T follicular helper cell (primary cell): ENCODE results near the gene MARCO.
"Not testable (repeated sequence)": the region's sequence is repeated elsewhere in the genome, so short reads cannot be mapped to it uniquely, and the experiment has no call there.

Experiments used
- DNase-seq: peaks from one replicate; pipeline ENCODE4 v3.0.0-alpha.2; 2020; ENCODE audit warnings: low read depth

MARCO gene

DNA sequence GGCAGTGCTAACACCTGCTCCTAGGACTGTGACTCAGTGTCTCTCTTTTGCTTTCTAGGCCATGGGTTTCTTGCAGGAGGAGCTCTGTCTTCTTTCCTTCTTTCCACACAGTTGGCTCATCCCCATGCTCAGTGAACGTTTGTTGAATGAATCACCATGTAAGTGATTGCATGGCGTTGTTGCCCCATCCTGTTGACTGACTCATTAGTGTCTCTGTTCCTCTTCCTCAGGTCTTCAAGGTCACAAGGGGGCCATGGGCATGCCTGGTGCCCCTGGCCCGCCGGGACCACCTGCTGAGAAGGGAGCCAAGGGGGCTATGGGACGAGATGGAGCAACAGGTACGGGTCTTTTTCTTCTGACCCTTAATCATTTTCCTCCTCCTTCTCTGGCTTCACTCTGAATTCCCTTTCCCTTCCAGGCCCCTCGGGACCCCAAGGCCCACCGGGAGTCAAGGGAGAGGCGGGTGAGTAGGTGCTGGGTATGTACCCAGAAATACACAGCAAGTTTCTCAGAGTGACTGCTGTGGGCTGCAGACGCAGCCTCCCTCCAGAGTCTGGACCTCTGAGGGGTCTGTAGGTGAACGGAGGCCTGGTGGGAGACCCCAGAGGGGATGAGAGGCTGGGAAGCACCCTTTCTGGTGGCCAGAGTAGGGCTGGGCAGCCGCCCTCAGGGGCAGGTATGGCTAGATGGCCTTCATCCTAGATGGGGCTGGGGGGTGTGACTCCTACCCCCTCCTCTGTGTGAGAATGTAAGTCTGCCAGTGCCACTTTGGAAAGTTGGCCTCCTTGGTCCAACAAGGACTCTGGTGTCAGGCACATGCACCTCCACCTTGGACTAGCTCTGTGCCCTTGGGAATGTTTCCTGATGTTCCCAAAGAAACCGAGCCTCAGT lies 32.4 kb downstream of the MARCO start:
- DNase-seq = no peak

DNA sequence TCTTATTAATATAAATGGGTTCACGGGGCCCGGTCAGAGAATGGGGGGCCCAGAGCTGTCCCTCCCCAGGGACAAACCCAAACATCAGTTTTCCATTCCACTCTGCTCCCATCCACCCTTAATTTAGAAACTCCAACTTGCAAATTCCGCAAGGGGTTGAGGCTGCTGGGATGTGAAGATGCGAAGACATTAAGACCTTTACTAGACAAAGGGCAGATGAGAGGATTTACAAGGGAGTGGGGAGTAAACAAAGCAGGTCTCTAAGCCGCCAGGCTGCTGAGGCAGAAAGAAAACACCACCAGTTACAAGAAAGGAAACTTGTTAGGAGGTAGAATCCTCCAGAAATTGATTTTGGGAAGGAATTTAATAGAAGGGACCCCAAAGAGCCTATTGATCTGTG lies 33.1 kb downstream of the MARCO start:
- DNase-seq = no peak

DNA sequence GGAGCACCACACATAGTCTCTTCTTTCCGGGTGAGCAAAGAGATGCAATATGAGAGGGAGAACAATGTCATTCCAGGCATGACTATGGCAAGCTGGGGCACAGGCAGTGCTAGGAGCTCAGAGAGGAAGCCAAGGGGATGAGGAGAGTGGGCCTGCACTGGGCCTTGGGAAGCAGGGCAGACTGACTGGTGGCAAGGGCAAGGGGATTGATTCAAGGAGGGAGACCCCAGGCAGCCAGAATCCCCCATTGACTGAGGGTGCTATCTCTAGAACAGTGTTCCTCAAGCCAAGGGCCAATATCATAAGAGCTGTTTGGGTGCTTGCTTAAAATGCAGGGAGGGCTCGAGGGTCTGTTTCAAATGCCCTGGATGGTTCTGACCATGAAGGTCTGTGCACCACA lies 36.1 kb downstream of the MARCO start:
- DNase-seq = no peak

DNA sequence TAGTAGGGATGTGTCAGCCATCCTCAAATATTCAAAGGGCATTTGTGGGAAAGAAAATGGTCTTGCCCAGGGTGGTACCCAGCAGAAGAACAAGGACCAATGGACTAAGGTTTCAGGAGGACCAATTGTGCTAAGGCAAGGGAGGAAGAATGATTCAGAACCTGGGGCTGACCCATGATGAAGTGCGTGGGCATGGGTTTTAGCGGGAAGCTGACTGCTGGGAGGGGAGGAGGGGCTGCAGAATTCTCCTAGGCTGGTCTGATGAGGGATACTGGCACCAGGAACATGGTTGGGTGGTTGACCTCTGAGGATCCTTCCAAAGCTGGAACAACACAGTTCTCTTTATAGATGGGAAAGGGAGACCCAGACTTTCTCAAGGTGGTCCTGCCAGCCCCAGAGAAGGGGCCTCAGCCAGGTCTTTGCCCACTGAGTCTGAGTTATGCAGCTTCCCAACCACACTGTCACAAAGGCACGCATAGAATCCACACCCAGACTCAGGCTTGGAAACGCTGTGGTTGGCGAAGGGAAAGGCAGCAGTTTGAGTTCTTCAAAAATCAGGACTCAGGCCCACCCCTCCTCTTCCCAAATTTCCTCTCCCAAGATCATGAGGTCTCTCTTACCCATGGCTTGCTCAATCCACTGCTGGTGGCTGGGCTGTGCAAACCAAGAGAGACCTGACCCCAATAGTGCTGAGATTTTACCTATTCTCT lies 37.3 kb downstream of the MARCO start:
- DNase-seq = no peak

DNA sequence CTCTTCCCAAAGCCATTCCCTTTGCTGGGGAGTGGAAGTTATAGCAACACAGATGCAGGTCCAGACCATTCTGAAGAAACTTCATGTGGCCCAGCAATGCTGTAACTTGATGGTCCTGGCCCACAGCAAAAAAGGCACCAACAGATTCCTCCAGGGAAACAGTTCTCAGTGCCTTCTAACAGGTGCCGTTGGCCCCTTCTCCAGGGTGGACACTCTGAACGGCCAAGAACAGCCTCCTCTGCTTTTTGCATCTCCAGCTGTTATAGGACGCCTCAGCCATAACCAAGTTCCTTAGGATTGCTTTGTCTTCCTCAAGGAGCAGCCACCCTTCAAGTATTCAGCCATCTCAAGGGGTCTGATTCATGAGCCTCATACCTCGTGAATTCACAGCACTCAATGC lies 38.0 kb downstream of the MARCO start:
- DNase-seq = no peak

DNA sequence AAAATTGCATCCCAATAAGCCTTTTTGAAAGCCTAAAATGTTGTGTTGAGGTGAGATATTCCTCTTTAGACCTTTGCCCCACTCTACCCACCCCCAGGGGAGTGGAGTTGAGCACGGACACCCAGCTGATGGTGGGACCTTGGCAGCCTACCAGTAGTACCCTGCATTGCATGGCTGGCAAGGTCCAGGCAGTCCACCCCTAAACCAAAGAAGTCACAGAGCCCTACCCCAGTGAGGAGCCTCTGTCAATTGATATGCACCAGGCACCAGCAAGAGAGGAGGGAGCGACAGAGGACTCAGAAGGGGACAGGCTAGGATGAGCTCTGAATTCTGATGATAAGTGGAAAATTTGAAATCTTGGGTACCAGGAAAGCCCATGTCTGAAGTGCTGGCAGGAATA lies 38.6 kb downstream of the MARCO start:
- DNase-seq = no peak

DNA sequence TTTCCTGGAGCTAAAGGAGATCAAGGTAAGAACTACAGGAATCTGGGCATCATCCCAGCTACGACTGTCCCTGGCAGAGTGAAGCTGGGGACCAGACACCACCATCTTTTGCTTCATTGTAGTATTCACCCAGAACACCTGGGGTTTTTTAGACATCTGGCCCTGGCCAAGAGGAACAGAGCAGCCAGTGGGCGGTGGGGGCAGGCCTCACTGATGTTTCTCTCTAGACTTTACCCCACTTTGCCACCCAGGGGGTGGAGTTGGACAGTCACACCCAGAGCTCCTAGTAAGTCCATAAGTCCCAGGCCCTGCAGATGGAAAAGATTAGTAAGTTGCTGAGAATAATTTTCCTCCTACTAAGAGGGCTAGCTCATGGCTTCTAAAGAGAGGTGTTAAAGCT lies 39.6 kb downstream of the MARCO start:
- DNase-seq = no peak

DNA sequence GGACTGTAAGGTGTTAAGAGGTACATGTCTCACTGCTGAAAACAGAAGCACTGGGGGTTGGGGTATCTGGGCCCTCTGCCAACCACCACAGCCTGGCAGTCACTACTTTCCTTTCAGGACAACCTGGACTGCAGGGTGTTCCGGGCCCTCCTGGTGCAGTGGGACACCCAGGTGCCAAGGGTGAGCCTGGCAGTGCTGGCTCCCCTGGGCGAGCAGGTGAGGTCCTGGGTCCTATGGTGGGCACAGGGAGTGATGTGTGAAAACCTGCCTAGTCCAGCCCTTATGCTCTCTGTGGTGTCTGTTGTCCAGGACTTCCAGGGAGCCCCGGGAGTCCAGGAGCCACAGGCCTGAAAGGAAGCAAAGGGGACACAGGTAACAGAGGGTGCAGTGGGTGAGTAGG lies 40.0 kb downstream of the MARCO start:
- no peak for DNase-seq

DNA sequence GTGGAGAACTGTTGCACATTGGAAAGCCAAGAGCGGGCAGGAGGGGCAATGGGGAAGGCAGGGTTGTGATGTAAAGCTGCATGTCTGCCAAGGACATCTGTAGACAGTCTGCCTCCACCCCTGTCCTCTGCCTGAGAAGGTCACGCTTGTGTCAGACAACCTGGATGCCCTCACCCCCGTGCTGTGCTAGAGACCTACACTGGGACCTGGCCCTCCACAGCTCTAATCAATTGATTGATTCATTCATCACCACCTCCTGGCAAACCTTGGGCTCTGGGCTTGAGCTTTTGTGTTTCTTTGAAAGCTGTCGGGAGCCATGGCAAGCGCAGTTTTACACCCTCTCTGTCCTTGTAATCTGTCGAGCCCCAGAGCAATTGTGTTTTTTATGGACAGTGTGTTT lies 41.1 kb downstream of the MARCO start:
- DNase-seq = no peak

DNA sequence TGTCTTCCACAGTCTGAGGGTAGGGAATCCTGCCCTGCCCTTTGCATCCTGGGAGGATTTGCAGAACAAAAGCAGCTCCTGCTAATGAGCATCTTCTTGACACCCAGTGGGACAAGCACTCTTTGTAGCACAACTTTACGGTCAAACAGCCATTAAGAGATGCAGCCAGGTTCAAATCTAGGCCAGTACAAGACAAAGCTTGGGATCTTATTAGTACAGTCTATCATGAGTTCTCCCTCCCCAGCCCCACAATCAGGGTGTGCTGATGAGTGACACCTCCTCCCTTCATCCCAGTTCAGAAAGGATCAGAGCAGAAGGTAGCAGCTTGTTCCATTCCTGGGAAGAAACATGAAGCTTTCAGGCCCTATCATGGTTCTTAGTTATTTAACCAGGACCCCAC lies 41.9 kb downstream of the MARCO start:
- DNase-seq = no peak

DNA sequence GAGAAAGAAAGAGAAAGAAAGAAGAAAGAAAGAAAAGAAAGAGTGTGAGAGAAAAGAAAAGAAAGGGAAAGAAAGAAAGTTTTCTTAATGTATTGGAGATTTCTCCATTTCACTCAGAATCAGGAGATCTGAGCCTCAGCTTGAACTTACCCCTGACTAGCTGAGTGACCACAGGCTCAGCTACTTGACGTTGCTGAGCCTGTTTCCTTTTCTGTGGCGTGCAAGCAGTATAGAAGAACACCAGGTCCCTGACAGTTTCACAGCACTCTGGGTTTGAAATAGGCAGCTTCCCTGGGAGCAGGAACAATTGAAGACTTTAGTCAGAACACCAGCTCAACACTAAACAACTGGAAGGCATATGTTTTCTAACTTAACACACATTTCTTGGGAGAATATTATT lies 44.7 kb downstream of the MARCO start:
- no peak for DNase-seq

DNA sequence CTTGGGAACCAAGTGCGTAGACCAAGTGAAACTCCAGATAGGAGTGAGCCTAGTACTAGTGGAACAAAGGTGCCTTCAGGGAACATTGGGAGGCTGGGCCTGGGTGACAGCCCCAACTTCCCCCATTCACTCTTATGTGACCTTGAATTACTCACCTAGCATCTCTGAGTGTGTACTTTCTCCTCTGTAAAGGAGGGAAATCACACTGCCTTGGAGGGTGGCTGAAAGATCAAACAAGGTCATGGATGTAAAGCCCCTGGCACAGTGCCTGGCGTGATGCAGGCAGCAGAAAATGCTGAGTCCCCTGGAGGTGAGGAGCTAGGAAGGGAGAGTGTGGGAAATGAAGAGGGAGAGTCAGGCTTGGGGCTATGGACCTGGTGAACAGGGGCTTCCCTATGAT lies 45.9 kb downstream of the MARCO start:
- DNase-seq = no peak

DNA sequence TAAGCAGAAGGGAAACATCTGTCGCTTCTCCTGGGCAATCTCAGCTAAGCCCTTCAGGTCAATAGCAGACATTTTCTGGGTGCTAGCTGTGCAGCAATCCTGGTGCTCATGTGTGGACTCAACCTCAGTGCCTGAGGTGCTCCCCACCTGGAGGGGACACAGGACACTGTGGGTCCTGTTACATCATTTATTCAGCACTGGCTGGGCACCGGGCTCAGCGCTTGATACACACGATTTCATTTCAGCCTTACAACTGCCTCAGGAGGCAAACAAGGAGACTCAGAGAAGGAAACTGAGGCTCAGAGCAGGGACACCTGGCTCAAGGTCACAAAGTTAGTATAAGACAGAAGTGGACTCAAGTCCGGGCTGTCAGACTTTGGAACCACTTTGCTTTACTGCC lies 46.7 kb downstream of the MARCO start:
- DNase-seq = no peak

DNA sequence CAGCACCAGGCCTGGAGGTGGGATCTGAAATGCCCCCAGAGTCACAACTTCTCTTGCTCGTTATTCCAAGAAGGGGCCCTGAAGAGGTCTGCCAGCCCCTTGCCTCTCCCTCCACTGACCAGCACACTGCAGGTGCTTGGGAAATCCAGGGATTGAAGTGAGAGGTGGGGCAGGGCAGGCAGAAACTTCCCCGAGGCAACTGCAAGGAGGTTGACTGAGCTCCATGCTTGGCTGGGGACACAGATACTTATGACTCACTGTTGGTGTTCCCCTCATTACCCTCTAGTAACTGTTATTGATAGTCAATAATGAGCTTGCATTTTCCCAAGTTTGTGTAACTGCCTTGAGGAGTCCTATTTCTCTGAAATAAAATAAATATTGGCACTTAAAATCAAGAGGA lies 47.5 kb downstream of the MARCO start:
- no peak for DNase-seq

DNA sequence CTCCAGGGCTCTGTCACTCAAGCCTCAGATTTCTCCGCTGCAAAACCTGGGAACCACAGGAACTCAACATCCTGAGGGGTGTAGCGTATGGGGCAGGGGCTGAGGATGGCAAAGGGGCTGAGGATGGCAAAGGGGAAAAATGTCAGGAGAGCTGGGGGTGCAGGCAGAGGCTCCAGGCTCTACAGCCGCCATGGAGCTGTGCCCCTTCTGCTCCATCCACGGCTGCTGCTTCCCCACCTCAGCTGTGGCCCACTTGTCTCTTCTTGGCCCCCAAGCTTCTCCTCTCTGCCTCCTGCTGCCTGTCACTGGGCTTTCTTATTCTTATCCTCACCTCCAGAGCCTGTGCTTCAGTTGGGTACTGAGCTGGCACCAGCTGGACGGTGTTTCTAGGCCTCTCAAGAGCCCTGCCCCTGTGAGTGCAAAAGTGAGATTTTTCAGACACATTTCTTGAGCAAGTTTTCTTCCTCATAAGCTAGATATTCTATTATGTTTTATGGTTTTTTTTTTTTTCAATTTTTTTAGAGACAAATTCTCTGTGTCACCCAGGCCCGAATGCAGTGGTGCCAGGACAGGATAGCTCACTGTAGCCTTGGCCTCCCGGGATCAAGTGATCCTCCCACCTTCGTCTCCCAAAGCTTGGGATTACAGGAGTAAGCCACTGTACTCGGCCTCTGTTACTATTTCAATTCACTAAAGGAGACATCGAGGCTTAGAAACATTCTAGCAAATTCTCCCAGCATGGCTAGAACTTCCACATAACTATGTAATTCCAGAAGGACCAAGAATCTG lies 49.0 kb downstream of the MARCO start:
- no peak for DNase-seq

DNA sequence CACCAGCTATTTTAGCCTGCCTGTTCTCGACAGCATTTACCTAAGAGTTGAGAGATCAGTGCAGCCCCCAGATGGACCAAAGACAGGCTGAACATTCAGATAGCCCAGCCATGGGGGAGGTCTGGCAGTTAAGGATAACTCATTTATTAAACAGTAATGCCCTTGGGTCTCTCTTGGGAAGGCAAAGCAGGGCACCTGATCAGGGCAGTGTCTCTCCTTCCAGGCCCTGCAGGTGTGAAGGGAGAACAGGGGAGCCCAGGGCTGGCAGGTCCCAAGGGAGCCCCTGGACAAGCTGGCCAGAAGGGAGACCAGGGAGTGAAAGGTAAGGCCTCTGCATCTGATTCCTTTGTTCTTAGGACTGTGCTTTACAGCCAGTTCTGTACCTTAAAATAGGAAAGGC lies 49.6 kb downstream of the MARCO start:
- no peak for DNase-seq

DNA sequence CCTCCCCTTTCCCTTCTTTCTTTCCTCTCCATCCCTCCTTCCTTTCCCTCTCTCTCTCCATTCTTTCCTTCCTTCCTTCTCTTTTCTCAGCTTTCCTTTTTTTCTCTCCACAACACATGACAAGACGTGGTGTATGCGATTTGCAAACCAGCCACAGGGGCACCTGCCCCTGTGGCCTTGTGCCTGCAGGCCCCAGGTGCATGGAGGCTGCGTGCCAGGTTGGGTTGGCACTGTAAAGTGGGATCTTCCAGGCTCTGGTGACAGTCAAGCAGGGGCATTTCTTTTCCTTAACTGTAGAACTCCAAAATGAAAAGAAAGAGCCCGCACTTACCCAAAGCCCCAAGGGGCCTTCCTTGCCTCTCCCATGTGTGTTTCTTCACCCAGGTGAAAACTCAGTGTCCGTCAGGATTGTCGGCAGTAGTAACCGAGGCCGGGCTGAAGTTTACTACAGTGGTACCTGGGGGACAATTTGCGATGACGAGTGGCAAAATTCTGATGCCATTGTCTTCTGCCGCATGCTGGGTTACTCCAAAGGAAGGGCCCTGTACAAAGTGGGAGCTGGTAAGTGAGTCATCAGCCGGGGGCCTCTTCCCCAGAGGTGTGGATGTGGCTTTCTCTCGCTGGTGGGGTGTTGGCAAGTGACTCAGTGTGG lies 50.9 kb downstream of the MARCO start:
- DNase-seq = no peak

DNA sequence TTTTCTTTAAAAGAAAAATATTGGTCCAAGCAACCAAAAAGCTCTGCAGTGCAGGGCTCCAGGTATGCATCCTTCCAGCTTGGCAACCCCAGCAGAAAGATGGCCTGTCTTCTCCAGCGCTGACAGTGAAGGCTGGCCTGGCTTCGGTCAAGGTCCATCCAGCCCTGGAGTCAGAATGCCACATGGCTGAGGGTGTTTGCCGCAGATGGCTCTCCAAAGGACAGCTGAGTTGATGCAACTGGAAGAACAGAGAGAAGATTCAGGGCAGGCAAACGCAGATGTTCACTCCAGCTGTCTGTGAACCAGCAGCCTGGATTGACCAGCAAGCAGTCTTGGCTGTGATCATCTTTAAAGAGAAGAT lies 51.4 kb downstream of the MARCO start:
- DNase-seq = no peak

DNA sequence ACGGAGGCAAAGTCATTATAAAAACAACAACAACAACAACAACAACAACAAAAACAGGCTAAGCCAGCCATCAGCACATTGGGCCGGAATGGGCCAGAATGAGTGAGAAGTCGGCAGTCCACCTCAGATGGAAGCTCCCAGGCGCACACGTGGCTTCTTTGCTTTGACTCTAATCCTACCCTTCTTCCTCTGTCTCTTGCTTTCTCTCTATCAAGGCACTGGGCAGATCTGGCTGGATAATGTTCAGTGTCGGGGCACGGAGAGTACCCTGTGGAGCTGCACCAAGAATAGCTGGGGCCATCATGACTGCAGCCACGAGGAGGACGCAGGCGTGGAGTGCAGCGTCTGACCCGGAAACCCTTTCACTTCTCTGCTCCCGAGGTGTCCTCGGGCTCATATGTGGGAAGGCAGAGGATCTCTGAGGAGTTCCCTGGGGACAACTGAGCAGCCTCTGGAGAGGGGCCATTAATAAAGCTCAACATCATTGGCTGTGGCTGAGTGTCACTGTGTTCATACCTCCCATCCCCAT lies 52.2 kb downstream of the MARCO start:
- DNase-seq = no peak

DNA sequence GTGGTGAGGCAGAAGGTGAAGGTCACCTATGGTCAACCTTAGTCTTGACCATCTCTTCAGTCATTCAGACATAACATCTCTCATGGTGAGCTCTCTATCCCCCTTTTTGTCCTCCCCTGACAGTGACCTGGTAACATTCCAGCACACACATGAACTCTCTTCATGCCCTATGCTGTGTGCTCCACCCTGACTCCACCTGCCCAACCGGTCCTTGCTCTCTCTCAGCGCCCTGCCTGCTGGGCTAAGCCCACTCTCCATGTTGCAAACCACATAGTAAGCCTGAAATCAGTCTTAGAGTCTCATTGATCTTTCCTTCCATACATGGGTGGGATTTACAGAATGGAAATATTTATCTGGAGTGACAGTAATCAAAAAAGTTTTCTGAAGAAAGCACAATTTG lies 52.8 kb downstream of the MARCO start:
- DNase-seq = no peak

DNA sequence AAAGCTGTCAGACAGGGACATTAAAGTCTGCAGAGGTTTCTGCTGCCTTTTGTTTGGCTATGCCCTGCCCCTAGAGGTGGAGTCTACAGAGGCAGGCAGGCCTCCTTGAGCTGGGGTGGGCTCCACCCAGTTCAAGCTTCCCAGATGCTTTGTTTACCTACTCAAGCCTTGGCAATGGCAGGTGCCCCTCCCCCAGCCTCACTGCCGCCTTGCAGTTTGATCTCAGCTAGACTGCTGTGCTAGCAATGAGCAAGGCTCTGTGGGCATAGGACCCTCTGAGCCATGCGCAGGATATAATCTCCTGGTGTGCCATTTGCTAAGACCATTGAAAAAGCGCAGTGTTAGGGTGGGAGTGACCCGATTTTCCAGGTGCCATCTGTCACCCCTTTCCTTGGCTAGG lies 61.9 kb downstream of the MARCO start:
- DNase-seq = not testable (repeated sequence)

DNA sequence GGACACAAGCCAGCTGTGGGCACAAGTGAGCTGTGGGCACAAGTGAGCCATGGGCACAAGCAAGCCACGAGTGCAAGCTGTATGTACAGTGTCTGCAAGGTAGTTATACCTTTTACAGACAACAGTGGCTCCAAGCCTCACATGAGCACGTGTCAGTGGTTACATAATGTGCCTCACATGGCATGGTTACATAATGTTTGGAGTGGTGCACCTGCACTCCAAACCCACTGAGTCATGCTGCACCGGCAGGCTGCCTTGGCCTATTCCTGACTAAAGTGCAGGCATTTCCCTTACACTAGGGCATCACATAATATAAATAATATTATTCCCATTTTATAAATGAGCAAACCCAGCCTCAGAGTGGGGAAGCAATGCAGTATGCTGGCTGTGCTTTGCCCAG lies 62.6 kb downstream of the MARCO start:
- no peak for DNase-seq
